HUES48 (cell line): Measurements from ENCODE around the gene FBXW5.

ENCODE experiments used
- H3K27ac ChIP-seq: one replicate; pipeline ENCODE4 v1.7.0; 2013; ENCODE audit warnings: low read depth, low read length, inconsistent platforms
- H3K27me3 ChIP-seq: 2 replicates; pipeline ENCODE4 v1.6.1; 2013; ENCODE audit warnings: mild to moderate bottlenecking, low read length; ENCODE audit not compliant: control insufficient read depth, insufficient read depth
- H3K36me3 ChIP-seq: 2 replicates; pipeline ENCODE4 v1.6.1; 2013; ENCODE audit warnings: low read length; ENCODE audit not compliant: control insufficient read depth, insufficient read depth
- H3K4me1 ChIP-seq: 2 replicates; pipeline ENCODE4 v1.6.1; 2013; ENCODE audit warnings: mild to moderate bottlenecking, low read length; ENCODE audit not compliant: control insufficient read depth, insufficient read depth
- H3K4me3 ChIP-seq: 2 replicates; pipeline ENCODE4 v1.5.1; 2013; ENCODE audit warnings: mild to moderate bottlenecking, low read depth, low read length
- H3K9ac ChIP-seq: 2 replicates; pipeline ENCODE4 v1.6.1; 2013; ENCODE audit warnings: mild to moderate bottlenecking, low read depth, low read length, moderate library complexity
- H3K9me3 ChIP-seq: 2 replicates; pipeline ENCODE4 v1.6.1; 2013; ENCODE audit warnings: low read length; ENCODE audit not compliant: control insufficient read depth, insufficient read depth

FBXW5 gene

DNA sequence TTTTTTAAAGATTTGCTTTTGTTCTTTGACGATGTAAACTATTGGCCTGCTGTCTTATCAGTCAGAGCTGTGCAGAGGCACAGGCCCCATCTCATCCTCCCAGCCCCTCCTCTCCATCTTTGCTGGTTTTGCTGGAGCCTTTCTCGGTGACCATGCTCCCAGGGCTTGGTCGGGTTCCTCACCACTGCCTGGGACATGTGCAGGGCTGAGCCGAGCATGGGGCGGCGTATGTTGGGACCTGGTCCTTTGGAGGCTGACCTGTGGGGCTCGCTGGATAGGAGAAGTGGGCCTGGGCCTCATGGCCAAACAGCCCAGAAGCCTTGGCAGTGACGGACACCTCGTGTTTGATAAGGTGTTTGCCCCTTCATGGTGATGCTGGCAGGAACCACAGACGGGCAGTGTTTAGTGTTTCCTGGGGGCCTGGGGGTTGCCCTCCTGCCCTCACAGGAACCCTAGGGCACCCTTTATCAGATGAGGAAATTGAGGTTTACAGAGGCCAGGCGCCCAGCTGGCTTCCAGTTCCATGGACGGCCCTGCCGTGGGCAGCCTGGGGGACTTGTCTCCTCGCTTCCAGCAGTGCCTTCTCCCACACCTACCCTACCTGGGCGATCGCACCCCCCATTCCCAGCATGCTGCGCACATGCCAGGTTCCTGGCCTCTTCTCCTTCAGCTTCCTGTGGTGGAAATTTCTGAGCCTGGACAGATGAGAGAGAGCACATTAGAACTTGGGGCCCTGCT lies 30.7 kb downstream of the FBXW5 start:
- H3K4me1 ChIP-seq = no peaks in the 10 kb centered on the region
- H3K27ac ChIP-seq = no peak overlapping the region
- no peaks in the 10 kb centered on the region for H3K9me3 ChIP-seq
- no peak overlapping the region for H3K4me3 ChIP-seq
- peaks cover 75% of the 10 kb centered on the region for H3K36me3 ChIP-seq
- no peak overlapping the region for H3K9ac ChIP-seq
- H3K27me3 ChIP-seq = no peaks in the 10 kb centered on the region

DNA sequence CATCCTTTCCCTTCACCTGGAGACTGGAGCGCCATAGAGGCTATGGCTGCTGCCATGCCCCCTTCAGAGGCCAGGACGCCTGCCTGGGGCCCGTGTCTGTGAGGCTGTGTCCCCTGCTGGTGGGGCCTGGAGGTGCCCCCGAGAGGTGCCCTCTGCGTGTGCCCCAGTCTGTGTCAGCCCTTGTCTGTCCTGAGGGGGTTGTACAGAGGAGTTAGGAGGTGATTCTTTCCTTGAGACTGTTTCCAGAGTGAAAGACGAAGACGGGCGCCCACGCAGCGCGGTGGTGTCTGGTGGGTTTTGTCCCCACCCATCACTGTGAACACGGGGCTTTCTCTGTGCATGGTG lies 33.7 kb downstream of the FBXW5 start:
- Histone ChIP-seq H3K9ac (no peak overlapping the region), H3K27ac (no peak overlapping the region), H3K4me3 (no peak overlapping the region), H3K4me1 (no peaks in the 10 kb centered on the region), H3K27me3 (no peaks in the 10 kb centered on the region), H3K9me3 (no peaks in the 10 kb centered on the region), H3K36me3 (peaks cover 77% of the 10 kb centered on the region)

DNA sequence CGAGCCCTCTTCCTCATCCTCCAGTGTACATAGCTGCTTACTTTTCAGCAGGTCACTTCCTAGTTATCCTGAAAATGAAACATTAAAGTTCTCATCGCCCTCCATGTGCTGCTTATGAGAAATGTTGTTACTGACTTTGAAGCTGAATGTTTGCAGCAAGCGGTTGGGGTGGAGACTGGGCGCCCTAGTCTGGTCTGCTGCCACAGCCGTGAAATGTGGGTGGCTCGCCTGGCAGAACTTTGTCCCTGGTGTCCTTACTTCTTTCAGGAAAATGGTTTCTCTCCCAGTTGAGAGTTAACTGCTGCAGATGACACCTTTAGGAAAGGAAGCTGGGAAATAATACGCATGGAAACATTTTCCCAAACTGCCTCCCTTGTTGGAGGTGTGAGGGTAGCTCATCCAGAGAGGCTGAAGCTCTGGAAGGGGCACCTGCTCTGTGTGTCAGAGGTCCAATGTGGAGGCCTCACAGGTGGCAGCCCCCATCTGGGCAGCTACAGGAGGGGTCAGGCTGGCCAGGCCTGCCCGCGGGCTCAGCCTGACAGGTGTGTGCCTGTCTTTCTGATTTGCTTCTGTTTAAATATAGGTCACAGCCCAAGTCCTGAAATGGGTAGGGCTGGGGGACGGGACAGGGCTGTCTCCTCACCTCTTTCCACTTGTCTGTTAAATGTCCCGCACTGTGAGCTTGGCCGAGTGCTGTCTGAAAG lies 34.2 kb downstream of the FBXW5 start:
- Histone ChIP-seq H3K27ac (no peak overlapping the region), H3K36me3 (peaks cover 75% of the 10 kb centered on the region), H3K9me3 (no peaks in the 10 kb centered on the region), H3K27me3 (no peaks in the 10 kb centered on the region), H3K4me3 (no peak overlapping the region), H3K4me1 (no peaks in the 10 kb centered on the region), H3K9ac (no peak overlapping the region)

DNA sequence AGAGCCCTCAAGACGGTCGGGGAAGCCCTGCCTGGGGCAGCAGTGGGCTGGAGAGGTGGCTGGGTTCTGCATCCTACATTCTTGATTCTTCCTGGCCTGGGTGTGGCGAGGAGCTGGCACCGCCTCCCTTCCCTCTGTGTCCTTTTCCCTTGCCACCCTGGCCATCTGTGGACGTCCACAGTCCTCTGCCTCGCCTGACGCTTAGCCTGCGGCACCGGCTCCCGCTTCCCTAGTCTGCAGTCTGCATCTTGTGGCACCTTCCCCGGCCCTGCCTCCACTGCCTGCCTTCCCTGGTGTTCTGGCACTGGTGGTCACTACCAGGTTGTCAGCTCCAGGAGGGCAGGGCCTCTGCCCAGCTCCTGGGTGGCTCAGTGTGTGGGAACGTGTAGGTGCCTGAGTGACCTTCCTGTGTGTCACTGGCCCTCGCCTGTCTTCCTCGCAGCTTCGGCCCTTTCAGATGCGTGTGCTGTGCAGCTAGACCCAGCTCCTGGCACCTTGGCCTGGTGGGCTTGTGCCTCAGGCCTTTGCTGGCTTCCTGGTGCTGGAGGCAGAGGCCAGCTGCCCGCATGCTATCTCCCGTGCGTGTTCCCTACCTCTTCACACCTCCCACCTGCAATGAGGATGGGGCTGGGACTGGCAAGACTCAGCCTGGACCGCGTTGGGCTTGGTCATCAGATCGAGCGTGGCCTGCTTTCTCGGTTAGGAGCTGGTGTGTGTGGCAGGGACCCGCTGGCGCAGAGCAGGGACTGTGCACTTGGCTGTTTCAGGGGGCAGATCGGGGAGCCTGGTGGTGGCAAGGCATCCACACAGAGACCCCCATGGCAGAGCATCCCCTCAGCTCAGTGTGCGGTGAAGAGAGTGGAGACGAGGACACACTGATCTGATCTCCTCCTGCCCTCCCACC lies 37.3 kb downstream of the FBXW5 start:
- no peaks in the 10 kb centered on the region for H3K9me3 ChIP-seq
- no peak overlapping the region for H3K27ac ChIP-seq
- no peak overlapping the region for H3K9ac ChIP-seq
- H3K4me3 ChIP-seq = no peak overlapping the region
- no peaks in the 10 kb centered on the region for H3K27me3 ChIP-seq
- H3K4me1 ChIP-seq = no peaks in the 10 kb centered on the region
- H3K36me3 ChIP-seq = peaks cover 72% of the 10 kb centered on the region

DNA sequence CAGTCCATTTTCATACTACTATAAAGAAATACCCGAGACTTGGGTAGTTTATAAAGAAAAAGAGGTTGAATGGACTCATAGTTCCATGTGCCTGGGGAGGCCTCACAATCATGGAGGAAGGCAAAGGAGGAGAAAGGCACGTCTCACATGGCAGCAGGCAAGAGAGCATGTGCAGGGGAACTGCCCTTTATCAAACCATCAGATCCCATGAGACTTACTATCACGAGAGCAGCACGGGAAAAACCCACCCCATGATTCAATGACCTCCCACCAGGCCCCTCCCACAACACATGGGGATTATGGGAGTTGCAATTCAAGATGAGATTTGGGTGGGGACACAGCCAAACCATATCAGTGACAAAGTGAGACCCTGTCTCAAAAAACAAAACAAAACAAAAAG lies 38.3 kb downstream of the FBXW5 start:
- H3K4me3 ChIP-seq = no peak overlapping the region
- peaks cover 80% of the 10 kb centered on the region for H3K36me3 ChIP-seq
- no peaks in the 10 kb centered on the region for H3K27me3 ChIP-seq
- no peaks in the 10 kb centered on the region for H3K9me3 ChIP-seq
- H3K9ac ChIP-seq = no peak overlapping the region
- no peaks in the 10 kb centered on the region for H3K4me1 ChIP-seq
- no peak overlapping the region for H3K27ac ChIP-seq

DNA sequence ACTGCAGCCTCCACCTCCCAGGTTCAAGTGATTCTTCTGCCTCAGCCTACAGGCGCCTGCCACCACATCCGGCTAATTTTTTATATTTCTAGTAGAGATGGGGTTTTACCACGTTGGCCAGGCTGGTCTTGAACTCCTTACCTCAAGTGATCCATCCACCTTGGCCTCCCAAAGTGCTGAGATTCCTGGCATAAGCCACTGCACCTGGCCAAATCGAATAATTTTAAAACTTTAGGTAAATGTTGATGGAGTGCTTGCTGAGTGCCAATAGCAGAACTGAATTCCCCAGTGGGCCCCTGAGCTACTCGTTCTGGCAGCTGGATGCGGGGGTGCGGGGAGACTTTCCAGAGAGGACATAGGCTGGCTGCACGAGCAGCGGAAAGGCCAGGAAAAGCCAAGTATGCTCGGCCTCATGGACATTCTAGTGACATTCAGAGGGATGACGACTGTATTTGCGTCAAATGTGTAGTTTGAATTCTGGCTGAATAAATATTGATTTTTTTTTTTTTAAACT lies 41.4 kb downstream of the FBXW5 start:
- H3K9ac ChIP-seq = no peak overlapping the region
- no peak overlapping the region for H3K4me3 ChIP-seq
- H3K4me1 ChIP-seq = no peaks in the 10 kb centered on the region
- no peaks in the 10 kb centered on the region for H3K9me3 ChIP-seq
- H3K27me3 ChIP-seq = no peaks in the 10 kb centered on the region
- peaks cover 88% of the 10 kb centered on the region for H3K36me3 ChIP-seq
- no peak overlapping the region for H3K27ac ChIP-seq

DNA sequence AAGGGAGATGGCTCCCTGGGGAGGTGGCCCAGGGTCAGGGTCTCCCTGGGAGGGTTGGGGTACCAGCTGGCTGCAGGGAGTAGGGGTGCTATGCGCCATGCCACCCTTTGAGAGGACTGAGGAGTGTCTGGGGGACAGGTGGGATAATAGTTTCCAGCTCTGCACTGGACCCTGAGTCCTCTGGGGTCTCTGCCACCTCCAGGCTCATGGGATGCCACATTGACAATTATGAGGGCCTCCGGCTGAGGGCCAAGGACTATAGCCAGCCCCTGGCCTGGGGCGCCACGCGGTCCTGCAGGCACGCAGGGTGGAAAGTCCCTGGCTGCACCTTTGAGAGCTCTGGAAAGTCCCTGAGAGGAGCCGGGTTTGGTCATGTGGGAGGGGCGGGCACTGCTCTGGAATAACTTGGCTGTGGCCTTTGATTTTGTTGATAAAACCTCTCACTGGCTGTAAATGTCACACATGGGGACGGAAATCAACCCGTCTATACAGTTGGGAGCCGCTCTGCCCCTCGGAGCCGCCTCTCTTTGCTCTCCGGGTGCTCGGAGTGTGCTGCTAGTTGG lies 42.2 kb downstream of the FBXW5 start:
- Histone ChIP-seq H3K27ac (no peak overlapping the region), H3K27me3 (no peaks in the 10 kb centered on the region), H3K9me3 (no peaks in the 10 kb centered on the region), H3K36me3 (peaks cover 81% of the 10 kb centered on the region), H3K4me1 (no peaks in the 10 kb centered on the region), H3K4me3 (no peak overlapping the region), H3K9ac (no peak overlapping the region)

DNA sequence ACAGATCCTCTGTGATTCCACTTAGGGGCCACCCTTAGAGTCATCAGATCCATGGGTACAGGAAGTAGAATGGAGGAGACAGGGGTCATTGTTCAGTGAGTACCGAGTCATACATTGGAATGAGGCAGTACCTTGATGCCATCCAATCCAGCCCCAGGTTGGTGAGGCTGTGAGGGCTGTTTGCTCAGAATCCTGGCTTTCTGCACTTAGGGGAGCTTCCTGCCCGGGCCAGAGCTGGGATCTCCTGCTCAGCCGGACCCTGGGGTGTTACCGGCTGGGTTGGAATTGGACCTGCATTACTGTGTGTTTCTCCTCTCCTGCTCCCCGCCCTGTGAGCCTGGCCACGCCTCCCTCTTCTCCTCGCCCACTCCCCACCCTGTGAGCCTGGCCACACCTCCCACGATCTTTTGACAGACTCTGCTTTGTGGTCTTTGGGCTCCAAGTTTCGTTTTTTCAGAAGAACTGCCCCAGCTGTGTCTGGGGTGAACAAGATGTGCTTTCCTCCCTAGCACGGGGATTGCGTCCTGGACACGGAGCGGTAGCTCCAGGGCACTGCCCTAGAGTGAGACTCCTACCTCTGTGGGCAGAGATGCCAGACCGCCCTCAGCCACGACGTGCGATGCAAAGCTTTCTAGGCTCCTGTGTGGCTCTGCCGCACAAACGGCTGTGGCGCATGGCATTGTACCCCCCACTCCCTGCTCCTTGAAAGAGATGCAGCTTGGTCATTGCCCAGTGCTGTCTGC lies 42.9 kb downstream of the FBXW5 start:
- H3K27ac ChIP-seq = peak overlapping the region; percentile 14
- H3K4me1 ChIP-seq = no peaks in the 10 kb centered on the region
- H3K4me3 ChIP-seq = no peak overlapping the region
- H3K36me3 ChIP-seq = peaks cover 75% of the 10 kb centered on the region
- H3K9me3 ChIP-seq = no peaks in the 10 kb centered on the region
- H3K27me3 ChIP-seq = no peaks in the 10 kb centered on the region
- H3K9ac ChIP-seq = no peak overlapping the region

DNA sequence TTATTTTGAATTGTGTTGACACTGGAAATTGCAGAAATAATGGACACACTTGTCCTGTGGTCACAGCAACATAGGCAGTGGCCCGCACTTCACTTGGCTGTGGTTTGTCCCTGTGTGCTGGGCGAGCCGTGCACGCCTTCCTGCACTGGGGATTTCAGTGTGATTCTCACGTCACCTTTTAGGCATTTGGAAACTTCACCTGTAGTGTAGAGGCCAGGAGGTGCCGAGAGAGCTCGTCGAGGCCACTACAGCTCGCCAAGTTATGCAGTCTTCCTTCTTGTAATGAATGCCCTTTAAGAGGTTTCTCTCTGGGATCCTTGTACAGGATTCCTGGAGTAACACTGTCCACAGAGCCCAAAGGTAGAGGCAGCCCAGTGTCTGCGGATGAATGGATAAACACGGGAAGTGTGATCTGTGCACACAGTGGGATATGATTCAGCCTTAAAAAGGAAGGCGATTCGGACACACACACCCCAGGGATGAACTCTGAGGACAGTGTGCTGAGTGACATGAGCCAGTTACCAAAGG lies 43.5 kb downstream of the FBXW5 start:
- Histone ChIP-seq H3K9ac (no peak overlapping the region), H3K36me3 (peaks cover 69% of the 10 kb centered on the region), H3K4me1 (no peaks in the 10 kb centered on the region), H3K4me3 (no peak overlapping the region), H3K9me3 (no peaks in the 10 kb centered on the region), H3K27me3 (no peaks in the 10 kb centered on the region), H3K27ac (peak overlapping the region; percentile 14)

DNA sequence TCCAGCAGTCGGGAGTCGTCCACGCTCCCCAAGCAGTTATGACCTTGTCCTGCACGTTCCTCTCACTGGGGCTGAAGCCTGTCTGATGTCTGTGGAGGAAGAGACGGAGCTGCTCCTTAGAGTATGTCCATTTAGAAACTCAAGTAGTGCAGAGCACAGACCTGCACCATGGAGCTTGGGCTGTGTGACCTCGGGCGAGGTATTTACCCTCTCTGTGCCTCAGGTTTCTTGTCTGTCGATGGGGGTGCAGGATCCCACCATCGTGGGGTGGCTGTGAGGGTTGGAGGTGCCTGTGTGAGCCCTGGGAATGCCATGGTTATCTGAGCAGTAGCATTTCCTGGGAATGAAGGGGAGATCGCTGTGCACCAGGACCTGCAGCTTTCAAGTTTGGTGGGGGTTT lies 44.0 kb downstream of the FBXW5 start:
- H3K4me1 ChIP-seq = no peaks in the 10 kb centered on the region
- H3K9me3 ChIP-seq = no peaks in the 10 kb centered on the region
- no peak overlapping the region for H3K27ac ChIP-seq
- H3K36me3 ChIP-seq = peaks cover 68% of the 10 kb centered on the region
- H3K27me3 ChIP-seq = no peaks in the 10 kb centered on the region
- no peak overlapping the region for H3K4me3 ChIP-seq
- H3K9ac ChIP-seq = no peak overlapping the region
